HL-60 (cell line): ENCODE results near the gene SLC12A7.

Source experiments
- DNase-seq, 2 experiments: peaks; one replicate each; pipeline ENCODE4 v3.0.0-alpha.2; 2010 to 2020; ENCODE audit warnings: low read depth in 1 of 2, low spot score in 1 of 2
- H3K27ac ChIP-seq: fragments of 250-450 bp; sonication (Bioruptor Pico); replicated peaks from 2 replicates; pipeline ENCODE4 v1.5.1; 2020; ENCODE audit warnings: mild to moderate bottlenecking, moderate library complexity
- H3K27me3 ChIP-seq: fragments of 250-450 bp; sonication (Bioruptor Pico); 2 replicates; pipeline ENCODE4 v1.5.1; 2021; ENCODE audit warnings: mild to moderate bottlenecking, moderate library complexity; ENCODE audit not compliant: insufficient read depth, poor library complexity, severe bottlenecking
- H3K4me3 ChIP-seq: replicated peaks from 2 replicates; pipeline ENCODE4 v1.5.1; 2011; ENCODE audit warnings: mild to moderate bottlenecking, control low read depth, low read length; ENCODE audit not compliant: insufficient read depth
- CTCF ChIP-seq: IDR thresholded peaks from one replicate; pipeline ENCODE4 v1.5.1; 2011; ENCODE audit warnings: low read length, control low read depth, inconsistent platforms; ENCODE audit not compliant: insufficient read depth
- GABPA ChIP-seq: IDR thresholded peaks from 2 replicates; pipeline ENCODE4 v1.6.1; 2012; ENCODE audit warnings: low read depth
- POLR2AphosphoS5 ChIP-seq: IDR thresholded peaks from 2 replicates; pipeline ENCODE4 v1.6.1; 2012; ENCODE audit warnings: low read depth
- REST ChIP-seq: IDR thresholded peaks from 2 replicates; pipeline ENCODE4 v1.6.1; 2012; ENCODE audit warnings: low read depth; ENCODE audit not compliant: insufficient replicate concordance
- SPI1 ChIP-seq: IDR thresholded peaks from 2 replicates; pipeline ENCODE4 v1.6.1; 2012; ENCODE audit warnings: low read depth, mild to moderate bottlenecking, borderline replicate concordance

SLC12A7 gene

GRCh38 chr5:1089146-1089545 lies 22.7 kb downstream of the SLC12A7 start:
- DNase-seq, result no peak
- no peak overlapping the region for H3K27ac ChIP-seq
- TF ChIP-seq CTCF (no peak), SPI1 (no peak), GABPA (no peak), POLR2AphosphoS5 (no peak), REST (no peak)
- H3K4me3 ChIP-seq, result no peak overlapping the region
- no peaks in the 10 kb centered on the region for H3K27me3 ChIP-seq

- TF ChIP-seq SPI1, result no peak
- no peak for TF ChIP-seq GABPA
- TF ChIP-seq REST, result no peak
- TF ChIP-seq CTCF, result no peak
- no peak for TF ChIP-seq POLR2AphosphoS5
- Histone ChIP-seq H3K27ac (no peak overlapping the region), H3K4me3 (no peak overlapping the region), H3K27me3 (no peaks in the 10 kb centered on the region)
- no peak for DNase-seq
Measured at GRCh38 chr5:1088726-1089125, 23.1 kb downstream of the SLC12A7 start.

GRCh38 chr5:1088031-1088430 lies 23.8 kb downstream of the SLC12A7 start:
- DNase-seq, result no peak
- Histone ChIP-seq H3K27ac (no peak overlapping the region), H3K27me3 (no peaks in the 10 kb centered on the region), H3K4me3 (no peak overlapping the region)
- TF ChIP-seq CTCF, result no peak
- TF ChIP-seq GABPA, result no peak

DNA sequence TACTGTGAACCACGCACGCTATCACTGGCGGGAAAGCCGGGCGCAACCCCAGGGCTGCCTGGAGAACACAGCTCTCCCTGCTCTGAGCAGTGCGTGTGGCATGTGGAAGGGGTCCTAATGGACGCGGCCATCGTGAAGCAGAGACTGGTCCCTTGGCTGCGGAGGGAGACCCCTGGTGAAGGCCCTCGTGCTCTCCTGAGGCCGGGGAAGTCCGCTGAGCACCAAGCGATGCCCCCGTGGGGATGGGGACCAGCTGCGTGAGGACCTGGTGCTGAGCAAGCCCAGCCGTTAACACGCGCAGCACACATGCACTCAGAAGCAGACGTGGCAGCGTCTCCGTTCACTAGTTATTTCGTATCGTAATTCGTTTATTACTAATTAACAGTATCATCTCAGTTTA lies 24.4 kb downstream of the SLC12A7 start:
- TF ChIP-seq GABPA (no peak), POLR2AphosphoS5 (no peak), CTCF (no peak), REST (no peak), SPI1 (no peak)
- H3K27me3 ChIP-seq, result no peaks in the 10 kb centered on the region
- no peak for DNase-seq
- H3K27ac ChIP-seq, result no peak overlapping the region
- no peak overlapping the region for H3K4me3 ChIP-seq
